Type B pancreatic cell (in vitro differentiated cells): ENCODE results near the gene PID1. TPM values are rescaled to one million over a fixed set of nuclear protein-coding genes. Genes with fewer than 3 reads are reported as not detected.

Experiments
- DNase-seq: peaks from one replicate; pipeline ENCODE4 v3.0.0; 2021; ENCODE audit warnings: mixed read lengths; ENCODE audit not compliant: unreplicated experiment; ENCODE audit errors: extremely low spot score
- H3K27ac Mint-ChIP-seq: 2 replicates; pipeline ENCODE4 v1.8.0; 2021; ENCODE audit warnings: mild to moderate bottlenecking, mixed read lengths
- H3K27me3 Mint-ChIP-seq: 2 replicates; pipeline ENCODE4 v1.8.0; 2021; ENCODE audit warnings: mixed read lengths
- H3K36me3 Mint-ChIP-seq: 2 replicates; pipeline ENCODE4 v1.8.0; 2021; ENCODE audit warnings: mixed read lengths
- H3K4me1 Mint-ChIP-seq: one replicate; pipeline ENCODE4 v1.8.0; 2021; ENCODE audit warnings: mixed read lengths; ENCODE audit not compliant: unreplicated experiment
- H3K4me3 Mint-ChIP-seq: 2 replicates; pipeline ENCODE4 v1.8.0; 2021; ENCODE audit warnings: mild to moderate bottlenecking, mixed read lengths
- H3K9me3 Mint-ChIP-seq: 2 replicates; pipeline ENCODE4 v1.8.0; 2021; ENCODE audit warnings: mixed read lengths
- CTCF ChIP-seq: fragments of 200-600 bp; sonication (generic); conservative IDR thresholded peaks from 2 replicates; pipeline ENCODE4 v1.5.0; 2021; ENCODE audit warnings: antibody characterized with exemption, mild to moderate bottlenecking
- total RNA-seq: library from RNA; stranded (reverse); gene quantifications from 2 replicates; pipeline ENCODE4 v1.2.1, GENCODE V29; 2021; ENCODE audit warnings: low replicate concordance

PID1 gene
- total RNA-seq, 1 donor from 2014 or later = 0.92 TPM

GRCh38 chr2:229132236-229132635, 138.9 kb downstream of the PID1 start:
- H3K27ac Mint-ChIP-seq = no peak overlapping the region
- no peaks in the 10 kb centered on the region for H3K36me3 Mint-ChIP-seq
- no peak for DNase-seq
- no peak overlapping the region for H3K4me3 Mint-ChIP-seq
- H3K27me3 Mint-ChIP-seq = peaks cover 30% of the 10 kb centered on the region
- H3K4me1 Mint-ChIP-seq = peaks cover 6% of the 10 kb centered on the region
- no peak for TF ChIP-seq CTCF
- no peaks in the 10 kb centered on the region for H3K9me3 Mint-ChIP-seq

- no peak for DNase-seq
- Mint-ChIP-seq H3K4me3 (no peak overlapping the region), H3K4me1 (peaks cover 6% of the 10 kb centered on the region), H3K36me3 (no peaks in the 10 kb centered on the region), H3K9me3 (no peaks in the 10 kb centered on the region), H3K27me3 (peaks cover 24% of the 10 kb centered on the region), H3K27ac (no peak overlapping the region)
- TF ChIP-seq CTCF = no peak
These were observed 140.6 kb downstream of the PID1 start for GRCh38 chr2:229130522-229130921.

- peaks cover 6% of the 10 kb centered on the region for H3K4me1 Mint-ChIP-seq
- H3K27ac Mint-ChIP-seq = no peak overlapping the region
- peaks cover 22% of the 10 kb centered on the region for H3K27me3 Mint-ChIP-seq
- no peak for TF ChIP-seq CTCF
- no peak for DNase-seq
- no peaks in the 10 kb centered on the region for H3K9me3 Mint-ChIP-seq
- H3K4me3 Mint-ChIP-seq = peak overlapping the region; percentile 25
- no peaks in the 10 kb centered on the region for H3K36me3 Mint-ChIP-seq
These were observed 141.2 kb downstream of the PID1 start for GRCh38 chr2:229129738-229130371.

- Mint-ChIP-seq H3K27ac (no peak overlapping the region), H3K36me3 (no peaks in the 10 kb centered on the region), H3K4me3 (no peak overlapping the region), H3K27me3 (peaks cover 13% of the 10 kb centered on the region), H3K4me1 (peaks cover 6% of the 10 kb centered on the region), H3K9me3 (no peaks in the 10 kb centered on the region)
- no peak for TF ChIP-seq CTCF
- no peak for DNase-seq
These were observed 143.6 kb downstream of the PID1 start for GRCh38 chr2:229127471-229127870.

DNA sequence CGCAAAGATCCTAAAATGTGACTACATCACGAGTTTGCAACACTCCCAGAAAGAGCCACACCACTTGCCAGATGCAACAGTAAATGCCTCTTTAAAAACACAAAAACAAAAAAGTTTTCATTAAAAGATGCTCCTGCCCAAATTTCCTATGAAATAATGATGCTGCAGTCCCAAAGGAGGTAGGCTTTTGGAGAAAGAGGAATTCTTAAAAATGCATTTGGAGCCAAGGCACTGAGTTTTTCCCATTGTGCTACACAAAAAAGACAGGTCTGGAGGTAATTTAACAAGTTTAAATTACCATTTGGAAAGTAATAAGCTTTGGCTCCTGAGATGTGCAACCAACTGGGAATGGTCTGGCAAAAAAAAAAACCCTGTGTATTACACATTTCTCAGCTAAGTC, 145.0 kb downstream of the PID1 start:
- H3K27me3 Mint-ChIP-seq = peaks cover 10% of the 10 kb centered on the region
- no peak for TF ChIP-seq CTCF

GRCh38 chr2:229124136-229124535, 147.0 kb downstream of the PID1 start:
- Mint-ChIP-seq H3K27ac (no peak overlapping the region), H3K4me1 (no peaks in the 10 kb centered on the region), H3K9me3 (no peaks in the 10 kb centered on the region), H3K36me3 (no peaks in the 10 kb centered on the region), H3K27me3 (peaks cover 3% of the 10 kb centered on the region), H3K4me3 (no peak overlapping the region)
- TF ChIP-seq CTCF = no peak
- DNase-seq = no peak

More for the DNA sequence above, 145.0 kb downstream of the PID1 start:
- Mint-ChIP-seq H3K4me1 (peaks cover 6% of the 10 kb centered on the region), H3K9me3 (no peaks in the 10 kb centered on the region), H3K27ac (no peak overlapping the region), H3K4me3 (no peak overlapping the region), H3K36me3 (no peaks in the 10 kb centered on the region)
- no peak for DNase-seq
